HG02943 (cell line): ENCODE data around the gene C9orf57.
"Not testable (repeated sequence)": the region's sequence is repeated elsewhere in the genome, so short reads cannot be mapped to it uniquely, and the experiment has no call there.

Experiments
- ATAC-seq: cut with Tn5 transposase; IDR thresholded peaks from one replicate; pipeline ENCODE4 v1.9.1; 2021; ENCODE audit warnings: mild to moderate bottlenecking, low read depth, moderate library complexity; ENCODE audit not compliant: unreplicated experiment

C9orf57 gene

GRCh38 chr9:72025906-72026305 is 34.5 kb downstream of the C9orf57 start:
- no peak for ATAC-seq

- no peak for ATAC-seq
Measured at GRCh38 chr9:72023596-72023995, 36.8 kb downstream of the C9orf57 start.

GRCh38 chr9:72022841-72023240 is 37.6 kb downstream of the C9orf57 start:
- no peak for ATAC-seq

GRCh38 chr9:72013292-72013760 is 47.1 kb downstream of the C9orf57 start:
- peak; percentile 49 for ATAC-seq

GRCh38 chr9:72012646-72013045 is 47.8 kb downstream of the C9orf57 start:
- peak; percentile 10 for ATAC-seq

- ATAC-seq = not testable (repeated sequence)
Measured at GRCh38 chr9:72007726-72008125, 52.7 kb downstream of the C9orf57 start.

GRCh38 chr9:72006501-72006900 is 53.9 kb downstream of the C9orf57 start:
- ATAC-seq = no peak

- no peak for ATAC-seq
Measured at GRCh38 chr9:72005451-72005850, 55.0 kb downstream of the C9orf57 start.
